Epidermal melanocyte (primary cell): ENCODE results near the gene SLC6A6.
"Not testable (repeated sequence)": the region's sequence is repeated elsewhere in the genome, so short reads cannot be mapped to it uniquely, and the experiment has no call there.

Source experiments
- DNase-seq: peaks from one replicate; pipeline ENCODE4 v3.0.0; 2011; ENCODE audit warnings: low spot score; ENCODE audit not compliant: insufficient read length

SLC6A6 gene

DNA sequence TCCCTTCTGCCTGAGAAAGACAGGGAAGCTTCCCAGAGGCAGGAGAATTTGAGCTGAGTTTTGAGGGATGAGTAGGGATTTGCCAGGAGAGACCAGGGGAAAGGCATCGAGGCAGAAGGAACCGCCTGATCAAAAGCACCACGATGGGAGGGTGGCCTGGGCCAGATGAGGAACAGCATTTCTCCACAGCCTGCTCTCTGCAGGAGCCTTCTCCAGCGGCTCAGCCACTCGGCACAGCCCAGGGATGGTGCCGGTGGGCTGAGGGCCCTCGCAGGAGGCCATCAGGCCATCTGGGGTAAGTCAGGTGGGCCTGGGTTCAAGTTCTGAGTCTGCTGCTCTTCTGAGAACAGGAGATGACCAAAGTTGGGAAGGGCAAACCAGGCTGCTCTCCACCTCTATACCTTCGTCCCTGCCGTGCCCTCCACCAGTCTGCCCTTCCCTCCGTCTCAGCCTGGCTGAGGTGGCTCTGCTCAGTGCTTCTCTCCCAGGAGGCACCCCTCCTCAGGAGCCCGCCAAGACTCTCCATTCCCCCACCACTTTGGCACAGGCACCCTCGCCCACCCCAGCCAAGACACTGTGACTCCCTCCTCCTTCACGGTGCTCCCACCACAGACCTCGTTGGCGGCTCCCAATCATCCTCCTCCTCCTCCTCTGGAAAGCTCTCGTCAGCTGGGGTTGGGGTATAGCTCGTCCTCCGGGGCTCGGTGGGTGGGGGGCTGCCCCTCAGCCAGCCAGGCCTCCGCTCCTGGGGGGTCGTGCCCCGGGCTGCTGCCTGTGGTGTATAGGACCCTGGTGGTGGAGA, 102.8 kb downstream of the SLC6A6 start:
- no peak for DNase-seq

GRCh38 chr3:14505803-14506500, 103.5 kb downstream of the SLC6A6 start:
- DNase-seq: no peak

- DNase-seq: no peak
Observed at GRCh38 chr3:14506626-14507304, 104.4 kb downstream of the SLC6A6 start.

GRCh38 chr3:14507305-14507741, 104.9 kb downstream of the SLC6A6 start:
- DNase-seq: no peak

DNA sequence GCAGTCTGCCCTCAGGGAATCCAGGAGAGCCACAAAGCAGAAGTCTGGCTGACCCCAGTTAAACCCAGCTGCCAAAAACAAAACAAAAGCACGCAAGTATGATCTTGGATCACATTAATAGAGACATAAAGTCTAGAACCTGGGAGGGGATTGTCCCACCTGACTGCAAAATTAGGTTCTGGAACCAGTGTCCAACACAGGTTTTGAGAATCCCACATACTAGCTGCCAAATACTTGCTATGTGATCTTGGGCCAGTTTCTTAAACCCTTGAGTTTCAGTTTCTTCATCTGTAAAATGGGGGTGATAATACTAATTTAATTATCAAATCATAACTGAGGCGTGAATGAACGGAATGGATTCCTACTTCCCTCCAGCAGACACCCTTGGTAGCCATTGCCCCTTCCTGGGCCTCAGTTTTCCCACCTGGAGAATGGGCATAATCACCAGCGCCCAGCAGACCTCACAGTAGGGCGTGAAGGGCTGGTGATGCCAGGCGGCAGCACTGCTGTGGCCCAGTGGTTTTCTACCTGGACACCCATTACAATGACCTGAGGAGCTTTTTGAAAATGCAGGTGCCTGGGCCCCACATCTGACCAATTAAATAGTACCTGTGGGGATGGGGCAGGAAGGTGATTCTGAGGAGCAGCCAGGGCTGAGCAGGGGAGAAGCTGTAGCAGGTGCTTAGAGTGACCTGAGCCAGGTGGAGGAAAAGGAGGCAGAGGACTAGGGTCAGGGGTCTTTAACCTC, 105.5 kb downstream of the SLC6A6 start:
- DNase-seq: no peak

DNA sequence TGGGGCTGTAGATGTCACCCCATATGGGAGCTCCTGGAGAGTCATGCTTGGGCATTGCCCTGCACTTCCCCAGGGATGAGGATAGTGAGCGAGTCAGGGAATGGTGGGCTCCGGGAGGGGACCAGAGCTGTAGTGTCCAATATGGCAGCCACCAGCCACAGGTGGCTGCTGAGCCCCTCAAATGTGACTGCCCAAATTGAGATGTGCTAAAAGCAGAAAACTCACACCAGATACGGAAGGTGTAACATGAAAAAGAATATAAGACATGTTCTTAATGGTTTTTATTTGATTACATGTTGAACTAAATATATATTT, 106.1 kb downstream of the SLC6A6 start:
- no peak for DNase-seq

- DNase-seq: peak; percentile 59
Observed at GRCh38 chr3:14508966-14509795, 106.8 kb downstream of the SLC6A6 start.

- no peak for DNase-seq
Observed at GRCh38 chr3:14509796-14510100, 107.3 kb downstream of the SLC6A6 start.

DNA sequence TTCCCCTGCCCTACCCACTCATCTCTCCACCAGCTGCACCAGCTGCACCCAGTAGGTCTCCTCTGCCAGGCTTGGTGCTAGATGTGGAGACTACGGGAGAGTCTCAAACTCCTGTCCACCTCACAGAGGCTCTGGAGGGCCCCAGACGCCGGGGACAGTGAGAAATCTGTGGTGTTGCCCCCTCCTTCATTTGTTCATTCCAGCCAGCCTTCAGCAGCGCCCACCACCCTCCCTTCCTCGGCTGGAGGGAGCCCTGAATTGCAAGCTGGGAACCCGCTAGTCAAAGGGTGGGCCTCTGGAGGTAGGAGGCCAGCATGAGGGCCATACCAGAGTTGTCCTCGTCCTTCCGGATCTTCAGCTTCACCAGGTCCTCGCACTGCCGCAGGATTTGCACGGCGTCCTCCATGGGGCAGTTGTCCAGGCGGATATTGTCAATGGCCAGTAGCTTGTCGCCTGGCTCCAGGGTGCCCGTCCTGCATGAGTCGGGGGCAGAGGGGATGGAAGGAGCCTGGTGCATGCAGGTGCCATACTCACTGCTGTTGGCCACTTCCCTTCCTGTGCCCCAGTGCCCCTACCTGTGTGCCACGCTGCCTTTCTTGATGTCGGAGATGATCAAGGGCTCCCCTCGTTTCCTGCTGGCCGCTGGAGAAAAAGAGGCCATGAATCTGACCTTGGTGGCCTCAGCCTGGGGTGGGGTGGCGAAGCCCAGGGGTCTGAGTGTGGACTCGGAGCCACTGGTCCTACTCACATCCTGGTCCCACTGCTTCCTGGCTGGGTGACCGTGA, 108.6 kb downstream of the SLC6A6 start:
- no peak for DNase-seq

GRCh38 chr3:14511623-14512280, 109.3 kb downstream of the SLC6A6 start:
- no peak for DNase-seq

DNA sequence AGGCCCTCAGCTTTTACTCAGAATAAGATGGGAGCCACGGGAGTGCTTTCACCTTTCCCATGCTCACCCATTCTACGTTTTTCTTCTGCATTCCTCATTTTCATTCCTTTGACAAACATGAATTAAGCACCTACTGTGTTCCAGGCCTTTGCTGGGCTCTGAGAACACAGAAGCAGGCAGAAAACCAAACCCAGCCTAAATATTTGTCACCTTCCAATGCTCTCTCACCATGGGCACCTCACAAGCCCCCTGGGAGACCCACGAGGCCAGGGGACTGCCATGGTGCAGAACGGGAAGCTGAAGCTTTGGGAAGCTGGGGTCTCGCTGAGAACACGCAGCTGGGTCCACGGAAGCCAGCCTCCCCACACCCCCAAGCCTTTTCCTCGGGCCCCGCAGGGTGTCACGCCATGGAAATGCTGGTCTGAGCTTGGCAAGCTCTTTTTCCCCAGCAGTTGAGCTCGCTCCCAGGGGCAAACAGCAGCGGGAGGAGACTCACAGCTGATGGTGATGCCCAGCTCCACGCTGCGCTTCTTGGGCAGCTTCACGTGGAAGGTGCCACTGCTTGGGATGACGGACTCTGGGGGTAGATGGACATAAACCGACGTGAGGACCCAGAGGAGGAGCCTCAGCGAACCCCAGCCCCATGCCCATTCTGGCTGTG, 110.0 kb downstream of the SLC6A6 start:
- no peak for DNase-seq

GRCh38 chr3:14512942-14513327, 110.5 kb downstream of the SLC6A6 start:
- DNase-seq: no peak

DNA sequence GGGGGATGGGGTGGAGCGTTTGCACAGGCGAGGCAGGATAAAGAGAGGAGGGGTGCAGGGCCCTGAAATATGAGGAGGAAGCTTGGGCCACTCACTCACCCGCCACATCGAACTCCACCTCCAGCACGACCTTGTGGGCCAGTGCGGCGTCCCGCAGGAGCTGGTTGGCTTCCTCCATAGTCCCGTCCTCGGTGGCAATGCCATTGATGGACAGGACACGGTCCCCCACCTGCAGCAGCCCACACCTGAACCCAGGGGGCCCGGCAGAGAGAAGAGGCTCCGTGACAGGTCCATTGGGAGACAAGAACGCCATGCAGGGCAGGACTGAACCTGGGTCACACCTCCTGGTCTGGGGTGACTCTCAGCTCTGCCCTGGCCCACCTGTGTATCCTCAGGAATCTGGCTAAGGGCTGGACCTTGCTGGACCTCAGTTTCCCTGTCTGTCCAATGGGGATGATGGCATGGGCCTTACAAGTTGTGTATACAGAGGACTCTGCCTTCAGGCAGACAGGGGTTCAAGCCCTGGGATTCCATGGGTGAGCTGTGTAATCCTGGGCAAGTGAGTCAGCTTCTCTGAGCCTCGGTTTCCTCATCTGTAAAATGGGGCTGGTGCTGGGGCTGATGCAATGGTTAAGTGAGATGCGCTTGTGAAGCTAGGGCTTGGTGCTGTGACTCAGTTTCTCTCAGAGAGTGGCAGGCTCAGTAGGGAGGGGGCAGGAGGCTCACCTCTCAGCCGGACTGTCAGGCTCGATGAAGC, 111.3 kb downstream of the SLC6A6 start:
- no peak for DNase-seq

- no peak for DNase-seq
Observed at GRCh38 chr3:14514323-14514720, 111.9 kb downstream of the SLC6A6 start.

- not testable (repeated sequence) for DNase-seq
Observed at GRCh38 chr3:14515526-14515925, 113.1 kb downstream of the SLC6A6 start.

GRCh38 chr3:14516738-14517345, 114.4 kb downstream of the SLC6A6 start:
- DNase-seq: no peak

DNA sequence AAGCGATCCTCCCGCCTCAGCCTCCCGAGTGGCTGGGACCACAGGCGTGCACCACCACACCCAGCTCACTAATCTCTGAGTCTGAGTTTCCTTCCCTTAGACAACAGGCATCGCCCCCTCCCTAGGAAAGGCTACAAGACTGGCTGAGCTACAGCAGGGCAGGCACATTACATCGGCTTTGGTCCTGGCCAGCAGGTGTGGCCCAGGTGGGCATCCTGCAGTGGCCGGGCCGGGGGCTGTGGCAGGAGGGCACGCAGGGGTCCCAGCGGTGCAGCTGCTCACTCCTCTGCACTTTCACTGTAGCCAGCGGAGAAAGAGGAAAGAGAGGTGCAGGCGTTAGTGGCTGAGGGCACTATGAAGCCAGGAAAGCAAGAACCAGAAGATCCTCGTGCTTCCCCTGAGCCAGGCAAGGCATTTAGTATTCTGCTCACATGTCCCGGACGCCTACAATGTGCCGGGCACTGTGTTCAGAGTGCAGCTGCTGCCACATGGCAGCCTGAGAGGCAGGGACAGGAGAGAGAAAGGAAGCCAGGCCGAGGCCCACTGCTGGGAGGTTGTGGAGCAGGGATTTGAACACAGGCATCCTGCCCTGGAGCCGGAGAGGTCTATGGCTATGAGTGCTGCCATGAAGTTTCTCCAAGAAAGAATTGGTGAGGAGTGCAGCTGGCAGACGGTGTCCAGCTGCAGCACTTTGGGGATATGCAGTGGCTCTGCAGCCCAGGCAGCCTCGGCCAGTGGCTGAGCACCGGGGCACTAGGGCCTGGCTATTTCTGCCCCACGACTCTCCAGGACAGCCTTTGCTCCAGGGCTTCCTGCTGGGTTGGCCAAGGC, 115.4 kb downstream of the SLC6A6 start:
- DNase-seq: no peak
